GM18508 (cell line): ENCODE results near the gene EHMT1.
"Not testable (repeated sequence)": the region's sequence is repeated elsewhere in the genome, so short reads cannot be mapped to it uniquely, and the experiment has no call there.

ENCODE experiments used
- ATAC-seq: cut with Tn5 transposase; IDR thresholded peaks from one replicate; pipeline ENCODE4 v1.9.1; 2021; ENCODE audit warnings: moderate number of reproducible peaks; ENCODE audit not compliant: insufficient read depth, unreplicated experiment

EHMT1 gene

DNA sequence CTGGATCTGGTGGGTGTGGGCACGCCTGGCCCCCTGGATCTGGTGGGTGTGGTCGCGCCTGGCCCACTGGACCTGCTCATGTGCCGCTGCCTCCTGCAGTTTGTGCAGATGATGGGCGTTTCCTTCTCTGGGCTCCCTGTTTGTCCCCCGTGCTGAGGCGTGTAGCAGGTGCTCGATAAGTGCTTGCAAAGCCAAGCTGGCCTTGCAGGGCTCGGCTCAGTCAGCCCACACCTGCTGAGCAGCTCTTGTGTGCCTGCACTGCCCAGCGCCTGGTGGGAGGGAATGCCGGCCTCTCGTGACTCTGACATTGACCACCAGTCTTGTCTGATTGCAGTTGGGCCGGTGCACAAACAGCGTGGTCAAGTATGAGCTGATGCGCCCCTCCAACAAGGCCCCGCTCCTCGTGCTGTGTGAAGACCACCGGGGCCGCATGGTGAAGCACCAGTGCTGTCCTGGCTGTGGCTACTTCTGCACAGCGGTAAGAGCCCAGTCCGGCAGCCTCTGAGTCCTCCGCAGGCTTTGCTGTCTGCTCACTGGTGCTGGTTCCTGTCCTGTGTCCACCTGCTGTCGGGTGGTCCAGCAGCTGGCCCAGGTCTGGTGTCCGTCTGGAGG lies 156.1 kb downstream of the EHMT1 start:
- no peak for ATAC-seq

DNA sequence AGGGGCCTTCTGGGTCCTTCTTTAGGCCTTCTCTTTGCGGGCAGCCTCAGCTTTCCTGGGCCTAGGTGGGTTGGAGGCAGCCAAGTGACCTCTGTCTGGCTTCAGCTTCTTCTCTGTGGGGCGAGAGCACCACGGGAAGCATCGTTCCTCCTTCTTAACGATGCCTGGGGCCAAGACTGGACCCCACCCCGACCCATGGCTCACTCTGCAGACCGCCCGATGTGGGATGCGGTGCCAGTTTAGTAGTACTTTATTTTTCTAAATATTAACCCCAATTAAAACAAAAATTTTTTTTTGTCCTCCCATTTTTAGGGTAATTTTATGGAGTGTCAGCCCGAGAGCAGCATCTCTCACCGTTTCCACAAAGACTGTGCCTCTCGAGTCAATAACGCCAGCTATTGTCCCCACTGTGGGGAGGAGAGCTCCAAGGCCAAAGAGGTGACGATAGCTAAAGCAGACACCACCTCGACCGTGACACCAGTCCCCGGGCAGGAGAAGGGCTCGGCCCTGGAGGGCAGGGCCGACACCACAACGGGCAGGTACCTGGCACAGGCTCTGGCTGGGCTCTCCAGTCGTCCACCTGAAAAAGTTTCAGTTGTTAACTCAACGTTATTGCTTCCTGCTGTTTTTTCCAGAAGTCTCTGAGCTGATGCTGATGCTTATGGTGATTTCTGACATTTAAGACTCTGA lies 157.6 kb downstream of the EHMT1 start:
- no peak for ATAC-seq

DNA sequence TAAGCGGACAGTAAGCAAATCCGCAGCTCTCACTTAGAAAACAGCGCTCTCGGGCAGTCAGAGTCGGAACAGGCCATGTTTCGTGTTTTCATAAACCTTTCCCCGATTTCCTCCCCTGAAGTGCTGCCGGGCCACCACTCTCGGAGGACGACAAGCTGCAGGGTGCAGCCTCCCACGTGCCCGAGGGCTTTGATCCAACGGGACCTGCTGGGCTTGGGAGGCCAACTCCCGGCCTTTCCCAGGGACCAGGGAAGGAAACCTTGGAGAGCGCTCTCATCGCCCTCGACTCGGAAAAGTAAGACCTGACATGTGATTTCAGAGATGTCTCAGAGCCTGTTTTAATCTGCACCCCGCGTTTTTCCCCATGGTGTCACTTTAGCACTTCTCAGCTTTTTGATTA lies 159.0 kb downstream of the EHMT1 start:
- ATAC-seq = no peak

DNA sequence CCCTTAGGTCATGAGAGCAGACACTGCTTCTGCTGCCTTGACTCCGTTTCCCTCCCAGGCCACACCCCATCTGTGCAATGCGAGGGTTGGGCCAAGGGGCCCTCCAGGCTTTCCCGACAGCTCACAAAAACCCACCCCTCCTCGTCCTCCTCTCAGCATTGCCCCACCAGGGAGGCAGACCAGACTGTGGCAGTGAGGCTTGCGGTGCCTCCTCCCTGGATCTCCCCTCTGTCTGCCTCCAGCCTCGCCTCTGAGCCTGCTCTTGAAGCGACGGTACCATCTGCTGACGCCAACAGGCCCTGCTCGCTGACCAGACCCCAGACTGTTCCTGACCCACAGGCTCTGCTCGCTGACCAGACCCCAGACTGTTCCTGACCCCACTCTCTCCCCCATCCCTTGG lies 159.5 kb downstream of the EHMT1 start:
- no peak for ATAC-seq

DNA sequence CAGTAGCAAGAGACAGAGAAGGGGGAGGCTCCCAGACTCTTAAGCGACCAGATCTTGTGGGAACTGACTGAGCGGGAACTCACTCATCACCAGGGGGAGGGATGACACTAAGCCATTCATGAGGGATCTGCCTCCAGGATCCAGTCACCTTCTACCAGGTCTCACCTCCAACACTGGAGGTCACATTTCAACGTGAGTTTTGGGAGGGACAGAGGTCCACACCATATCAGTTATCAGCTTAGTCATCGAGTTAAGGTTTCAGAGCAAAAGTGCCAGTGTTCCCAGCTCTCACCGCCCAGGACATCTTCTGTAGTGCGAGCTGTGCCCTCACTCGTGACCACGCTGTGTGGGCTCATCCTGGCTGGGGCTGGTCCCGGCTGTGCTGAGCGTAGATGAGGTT lies 160.1 kb downstream of the EHMT1 start:
- ATAC-seq = no peak

DNA sequence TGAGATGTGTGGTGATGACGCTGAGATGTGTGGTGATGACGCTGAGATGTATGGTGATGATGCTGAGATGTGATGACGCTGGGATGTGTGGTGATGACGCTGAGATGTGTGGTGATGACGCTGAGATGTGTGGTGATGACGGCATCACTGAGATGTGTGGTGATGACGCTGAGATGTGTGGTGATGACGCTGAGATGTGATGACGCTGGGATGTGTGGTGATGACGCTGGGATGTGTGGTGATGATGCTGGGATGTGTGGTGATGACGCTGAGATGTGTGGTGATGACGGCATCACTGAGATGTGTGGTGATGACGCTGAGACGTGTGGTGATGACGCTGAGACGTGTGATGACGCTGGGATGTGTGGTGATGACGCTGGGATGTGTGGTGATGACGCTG lies 161.2 kb downstream of the EHMT1 start:
- ATAC-seq = not testable (repeated sequence)

DNA sequence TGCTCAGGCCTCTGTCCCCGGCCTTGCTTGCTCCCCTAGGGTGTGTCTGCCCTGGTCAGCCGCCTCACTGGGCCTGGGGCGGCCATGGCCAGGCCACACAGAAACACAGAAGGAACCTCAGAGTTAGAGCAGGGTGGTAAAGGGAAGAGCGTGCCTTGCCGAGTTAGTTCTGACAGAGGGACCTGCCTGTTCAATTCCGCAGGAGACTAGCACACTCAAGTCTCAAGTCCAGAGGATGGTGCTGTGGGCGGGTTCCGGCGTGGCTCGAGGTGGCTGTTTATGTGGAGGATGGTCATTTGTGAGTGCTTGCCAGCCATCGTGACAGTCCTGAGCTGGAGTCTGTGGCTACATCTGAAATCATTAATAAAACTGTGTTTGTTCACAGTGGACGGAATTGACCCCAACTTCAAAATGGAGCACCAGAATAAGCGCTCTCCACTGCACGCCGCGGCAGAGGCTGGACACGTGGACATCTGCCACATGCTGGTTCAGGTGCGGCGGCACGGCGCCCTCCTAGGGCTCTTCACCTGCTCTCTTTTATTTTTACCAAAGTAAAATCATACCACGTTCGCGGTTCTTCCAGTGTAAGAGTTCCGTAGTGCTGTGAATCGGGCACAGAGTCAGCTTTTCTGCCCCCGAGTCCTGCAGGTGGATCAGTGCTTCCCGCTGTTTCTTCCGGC lies 163.2 kb downstream of the EHMT1 start:
- no peak for ATAC-seq

DNA sequence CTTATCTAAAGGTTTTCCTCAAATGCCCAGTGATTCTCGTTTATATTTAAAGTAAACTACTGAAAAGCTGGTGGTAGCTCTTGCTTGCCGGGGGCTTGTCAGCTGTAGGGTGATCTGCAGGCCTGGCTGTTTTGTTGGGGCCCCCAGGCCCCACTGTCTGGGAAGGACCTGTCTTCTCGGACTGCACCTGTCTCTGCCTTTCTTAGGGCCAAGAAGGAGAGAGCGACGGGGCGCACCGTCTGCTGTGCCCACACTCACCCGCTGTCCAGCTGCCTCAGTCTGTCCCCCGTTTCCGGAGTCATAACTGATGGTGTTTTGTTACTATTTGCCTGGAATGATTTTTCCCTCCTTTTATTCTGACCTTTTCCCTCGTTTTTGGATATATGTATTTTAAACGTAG lies 164.7 kb downstream of the EHMT1 start:
- ATAC-seq = no peak

DNA sequence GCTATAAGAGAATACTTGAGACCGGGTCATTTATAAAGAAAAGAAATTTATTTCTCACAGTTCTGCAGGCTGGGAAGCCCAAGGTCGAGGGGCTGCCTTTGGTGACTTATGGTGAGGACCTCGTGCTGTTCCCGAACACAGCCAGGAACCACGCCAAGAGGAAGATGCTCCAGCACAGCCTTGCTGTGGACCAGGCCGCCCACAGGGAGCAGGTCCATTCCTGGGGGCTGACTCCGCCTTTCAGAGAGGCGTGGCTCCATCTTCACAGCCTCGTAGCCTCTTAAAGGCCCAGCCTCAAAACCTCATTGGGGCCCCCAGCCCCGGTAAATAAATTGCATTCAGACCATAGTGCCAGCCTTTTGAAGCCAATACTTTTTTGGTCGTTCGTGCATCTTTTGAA lies 165.2 kb downstream of the EHMT1 start:
- ATAC-seq = no peak

DNA sequence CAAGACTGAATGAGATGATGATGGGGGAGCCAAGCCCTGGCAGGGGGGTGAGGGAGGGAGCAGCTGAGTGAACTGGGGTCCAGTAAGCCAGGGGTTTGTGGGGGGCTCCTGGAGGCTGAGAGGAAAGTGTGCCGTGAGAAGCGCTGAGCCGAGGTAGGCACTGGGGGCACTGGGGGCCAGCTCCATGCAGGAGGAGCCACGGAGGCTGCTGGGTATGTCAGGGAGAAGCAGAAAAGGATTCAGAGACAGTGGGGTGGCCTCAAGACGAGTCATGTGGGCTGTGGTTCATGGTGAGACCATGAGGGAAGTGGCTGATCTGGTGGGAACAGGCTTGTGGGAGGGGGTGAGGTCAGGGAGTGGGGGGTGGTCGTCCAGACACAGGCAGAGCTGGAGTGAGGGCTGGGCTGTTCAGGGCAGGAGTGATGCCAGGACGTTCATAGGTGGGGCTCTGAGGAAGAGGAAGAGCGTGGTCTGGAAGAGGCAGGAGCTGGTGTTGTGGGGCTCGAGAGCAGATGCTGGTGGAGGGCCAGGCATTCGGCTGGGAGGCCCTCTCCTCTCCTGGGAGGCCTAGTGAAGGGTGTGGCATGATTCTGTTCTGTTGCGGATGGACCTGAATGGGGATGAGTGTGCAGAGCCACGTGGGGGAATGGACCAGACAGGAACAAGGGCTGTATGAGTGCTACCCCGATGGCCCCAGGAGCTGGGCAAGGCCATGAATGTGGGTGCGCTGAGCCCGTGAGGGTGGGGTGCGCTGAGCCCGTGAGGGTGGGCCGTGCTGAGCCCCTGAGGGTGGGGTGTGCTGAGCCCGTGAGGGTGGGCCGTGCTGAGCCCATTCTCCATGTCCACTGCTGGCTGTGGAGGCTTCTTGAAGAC lies 166.1 kb downstream of the EHMT1 start:
- ATAC-seq = no peak

DNA sequence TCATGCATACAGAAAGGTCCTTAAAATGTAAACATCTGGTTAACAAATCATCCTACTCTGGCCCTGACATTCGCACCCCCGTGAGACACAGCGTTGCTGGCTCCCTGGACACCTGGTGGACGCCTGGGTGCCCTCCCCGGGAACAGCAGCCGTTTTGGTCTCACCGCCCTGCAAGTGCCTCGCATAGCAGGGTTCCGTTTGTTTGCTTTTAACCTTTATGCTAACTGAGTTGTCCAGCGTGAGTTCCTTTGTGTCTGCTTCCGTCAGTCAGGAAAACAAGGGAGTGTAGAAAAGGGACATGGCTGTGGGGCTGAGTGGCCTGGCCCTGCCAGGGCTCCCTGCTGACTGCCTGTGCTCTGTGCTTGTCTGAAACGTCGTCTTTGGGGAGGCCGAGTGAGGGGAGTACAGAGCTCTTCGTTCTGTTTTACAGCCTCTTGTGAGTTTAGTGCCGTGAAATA lies 166.9 kb downstream of the EHMT1 start:
- no peak for ATAC-seq

DNA sequence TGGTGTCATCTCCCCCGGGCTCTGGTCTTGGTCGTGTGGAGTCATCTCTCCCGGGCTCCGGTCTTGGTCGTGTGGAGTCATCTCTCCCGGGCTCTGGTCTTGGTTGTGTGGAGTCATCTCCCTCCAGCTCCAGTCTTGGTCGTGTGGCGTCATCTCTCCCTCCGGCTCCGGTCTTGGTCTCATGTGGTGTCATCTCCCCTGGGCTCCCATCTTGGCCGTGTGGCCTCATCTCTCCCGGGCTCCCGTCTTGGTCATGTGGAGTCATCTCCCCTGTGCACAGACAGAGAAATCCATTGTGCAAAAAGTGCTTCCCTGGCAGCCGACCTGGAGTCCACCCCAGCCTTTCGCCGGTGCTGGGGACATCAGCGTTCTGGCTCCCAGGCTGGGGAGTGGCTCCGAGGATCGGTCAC lies 167.7 kb downstream of the EHMT1 start:
- ATAC-seq = no peak

DNA sequence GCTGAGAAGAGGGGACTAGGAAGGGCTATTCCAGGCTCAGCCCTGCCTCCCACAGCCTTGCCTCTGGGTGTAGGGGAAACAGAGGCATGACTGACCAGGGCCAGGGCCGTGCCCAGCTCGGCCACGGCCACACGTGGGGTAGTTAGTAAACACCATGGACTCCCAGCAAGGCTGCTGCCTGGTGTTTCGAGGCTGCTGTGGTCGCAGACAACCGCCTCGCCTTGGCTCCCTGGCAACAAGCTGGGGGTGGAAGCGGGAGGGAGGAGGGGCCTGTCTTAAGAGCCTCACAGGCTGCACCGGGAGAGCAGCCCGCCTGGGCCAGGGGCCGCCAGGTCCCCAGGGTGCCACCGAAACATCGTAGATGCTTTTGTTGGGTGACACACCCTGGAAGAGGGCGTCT lies 168.6 kb downstream of the EHMT1 start:
- no peak for ATAC-seq

DNA sequence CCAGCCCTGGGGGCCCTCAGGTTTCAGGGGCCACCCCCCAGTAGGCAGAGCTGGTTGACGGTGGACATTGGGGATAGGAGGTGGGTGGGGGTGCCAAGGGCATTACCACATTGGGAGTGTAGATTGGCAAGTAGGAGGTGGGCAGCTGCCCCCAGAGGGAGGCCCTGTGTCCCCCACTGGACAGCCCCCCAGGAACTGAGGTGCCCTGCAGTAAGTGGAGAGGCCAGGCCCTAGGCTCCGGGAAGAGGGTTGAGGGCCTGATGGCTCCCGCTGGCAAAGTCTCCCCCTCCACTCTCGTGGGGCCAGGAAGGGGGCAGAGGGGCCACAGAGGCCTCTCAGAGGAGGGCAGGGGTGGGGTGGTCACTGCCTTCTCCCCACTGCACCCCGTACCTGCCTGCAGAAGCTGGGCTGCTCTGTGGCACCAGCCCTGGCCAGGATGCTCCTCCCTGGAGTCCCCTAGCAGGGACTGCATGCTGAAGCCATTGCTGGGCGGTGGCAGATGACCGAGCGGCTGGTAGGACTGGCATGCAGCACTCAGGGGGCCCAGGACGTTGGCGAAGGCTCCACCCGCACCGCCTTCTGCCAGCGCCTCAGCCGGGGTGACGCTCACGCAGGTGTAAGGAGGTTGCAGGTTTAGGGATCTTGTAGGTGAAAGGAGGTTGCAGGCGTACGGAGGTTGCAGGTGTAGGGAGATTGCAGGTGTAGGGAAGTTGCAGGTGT lies 169.1 kb downstream of the EHMT1 start:
- no peak for ATAC-seq

DNA sequence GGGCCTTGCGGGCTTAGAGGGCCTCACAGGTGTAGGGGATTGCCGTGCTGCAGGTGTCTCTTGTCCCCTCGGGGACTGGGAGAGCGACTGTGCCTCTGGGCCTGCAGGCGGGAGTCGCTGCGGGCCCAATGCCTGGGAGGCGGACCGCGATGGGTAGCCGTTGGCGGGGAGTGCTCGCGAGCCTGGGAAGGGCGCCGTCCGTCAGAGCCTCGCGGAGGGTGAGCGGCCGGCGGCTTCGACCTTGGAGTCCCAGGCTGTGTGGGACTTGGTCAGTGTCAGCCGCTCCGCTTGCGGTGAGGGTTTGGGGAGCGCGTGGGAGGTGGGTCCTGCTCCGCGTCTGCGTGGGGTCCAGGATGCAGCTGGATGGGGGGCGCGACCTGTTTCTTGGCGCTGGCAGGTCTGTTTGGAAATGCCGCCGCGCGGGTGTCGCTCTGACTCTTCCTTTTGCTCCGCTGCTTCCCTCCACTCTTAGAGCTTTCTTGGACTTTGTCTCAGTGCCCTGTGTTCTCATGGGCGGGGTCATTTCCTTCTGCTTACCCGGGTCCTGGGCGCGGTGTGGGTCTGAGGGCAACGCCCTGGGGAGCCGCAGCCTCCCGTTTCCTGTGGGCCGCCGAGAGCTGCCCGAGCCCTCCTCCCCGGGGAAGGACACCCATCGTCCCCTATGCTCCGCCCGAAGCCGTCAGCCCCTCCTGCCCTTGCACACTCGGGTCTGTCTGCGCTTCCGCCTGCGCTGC lies 169.9 kb downstream of the EHMT1 start:
- ATAC-seq = no peak

DNA sequence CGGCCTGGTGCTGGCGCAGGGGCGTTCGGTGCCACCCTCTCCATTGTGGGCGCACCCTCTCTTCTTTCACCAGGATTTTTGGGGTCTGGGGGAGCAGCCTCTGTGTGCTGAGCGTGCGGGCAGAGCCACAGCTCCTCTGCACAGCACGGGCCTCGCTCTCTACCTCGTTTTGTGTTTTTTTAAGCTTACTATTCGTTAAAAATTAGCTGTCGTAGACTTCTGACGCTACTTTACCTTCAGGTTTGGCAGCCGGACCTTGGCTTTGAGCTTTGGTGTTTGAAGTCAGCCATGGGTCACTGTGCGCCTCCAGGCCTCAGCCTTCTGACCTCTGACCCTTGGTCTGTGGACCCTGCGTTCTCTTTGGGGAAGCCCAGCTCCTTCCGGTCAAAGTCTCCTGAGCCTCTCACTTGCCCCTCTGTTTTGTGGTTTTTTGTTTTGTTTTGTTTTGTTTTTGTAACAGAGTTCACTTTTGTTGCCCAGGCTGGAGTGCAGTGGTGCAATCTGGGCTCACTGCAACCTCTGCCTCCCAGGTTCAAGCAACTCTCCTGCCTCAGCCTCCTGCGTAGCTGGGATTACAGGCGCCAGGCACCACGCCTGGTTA lies 170.6 kb downstream of the EHMT1 start:
- ATAC-seq = no peak

DNA sequence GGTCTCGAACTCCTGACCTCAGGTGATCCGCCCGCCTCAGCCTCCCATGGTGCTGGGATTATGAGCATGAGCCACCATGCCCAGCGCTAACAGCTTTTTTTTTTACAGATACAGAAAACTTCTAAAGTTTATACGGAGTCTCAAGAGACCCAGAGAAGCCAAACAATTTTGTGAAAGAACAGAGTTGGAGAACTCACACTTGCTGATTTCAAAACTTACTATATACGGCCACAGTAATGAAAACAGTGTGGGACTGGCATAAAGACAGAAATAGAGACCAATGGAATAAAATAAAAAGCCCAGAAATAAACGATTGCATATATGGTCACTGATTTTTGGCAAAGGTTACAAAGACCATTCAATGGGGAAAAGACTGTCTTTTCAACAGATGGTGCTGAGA lies 173.1 kb downstream of the EHMT1 start:
- no peak for ATAC-seq

DNA sequence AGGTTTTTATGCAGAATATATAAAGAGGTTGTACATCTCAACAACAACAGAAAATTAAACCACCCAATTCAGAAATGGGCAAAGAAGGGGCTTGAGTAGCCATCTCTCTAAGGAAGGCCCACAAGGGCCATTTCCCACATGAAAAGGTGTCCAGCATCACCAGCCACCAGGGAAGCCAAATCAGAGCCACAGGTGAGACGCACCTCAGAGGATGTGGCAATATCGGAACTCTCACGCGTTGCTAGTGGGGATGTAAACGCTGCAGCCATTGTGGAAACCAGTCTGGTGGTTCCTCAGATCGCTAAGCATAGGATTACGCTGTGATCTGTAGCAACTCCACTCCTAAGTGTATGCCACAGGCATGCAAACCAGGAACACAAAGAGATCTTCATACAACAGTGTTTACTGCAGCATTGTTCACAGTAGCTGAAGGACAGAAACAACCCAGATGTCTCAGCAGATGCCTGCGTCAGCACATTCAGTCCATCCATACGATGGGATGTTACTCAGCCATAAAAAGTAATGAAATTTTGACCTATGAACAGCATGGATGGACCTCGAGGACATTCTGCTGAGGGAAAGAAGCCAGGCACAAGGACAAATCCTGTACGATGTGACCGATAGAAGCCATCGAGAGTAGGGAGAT lies 174.5 kb downstream of the EHMT1 start:
- ATAC-seq = no peak
